Measurements from ENCODE around the gene CFAP77. TPM values are rescaled to one million over a fixed set of nuclear protein-coding genes. Genes with fewer than 3 reads are reported as not detected.

The CFAP77 gene
- total and polyA plus RNA-seq, 7 donors, result not detected

DNA sequence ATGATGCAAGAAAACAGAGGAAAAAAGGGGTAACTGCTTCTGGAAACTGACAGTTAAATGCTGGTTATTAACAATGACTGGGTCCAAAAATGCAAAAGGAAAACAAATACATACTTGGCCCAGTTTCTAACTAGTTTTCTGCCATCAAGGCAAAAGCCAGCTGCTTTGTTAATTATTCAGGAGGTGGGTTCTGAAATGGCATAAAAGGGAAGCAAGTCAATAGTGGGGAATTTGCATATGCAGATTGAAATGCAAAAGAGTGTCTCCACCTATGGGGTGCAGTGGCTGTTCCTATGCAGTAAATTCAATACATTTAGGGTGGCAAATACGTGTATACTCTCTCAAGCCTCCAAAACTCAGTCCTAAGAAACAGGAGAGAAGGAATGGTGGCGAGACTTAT lies 205.8 kb downstream of the CFAP77 start:
- H3K36me3 ChIP-seq (ENCODE audit: insufficient read depth in 1 of 2, low read depth in 1 of 2), result peaks cover 26 to 96% of the 10 kb centered on the region in 2 donors
- no peak overlapping the region for H3K27ac ChIP-seq
- H3K4me1 ChIP-seq, result no peaks in the 10 kb centered on the region
- ATAC-seq (no peak), DNase-seq (no peak)
- no peak overlapping the region for H3K4me3 ChIP-seq
- intact Hi-C loops (cut with DNase I), result loop anchor here in 1 of 2 donors (10.0 kb wide), 1 partner anchor 299 kb away; no protein-coding TSS in a partner anchor
- no peaks in the 10 kb centered on the region for H3K27me3 ChIP-seq (ENCODE audit: insufficient read depth in 3 of 3, low read length in 2 of 3)
- no peaks in the 10 kb centered on the region for H3K9me3 ChIP-seq
- TF ChIP-seq, protein P1, sequence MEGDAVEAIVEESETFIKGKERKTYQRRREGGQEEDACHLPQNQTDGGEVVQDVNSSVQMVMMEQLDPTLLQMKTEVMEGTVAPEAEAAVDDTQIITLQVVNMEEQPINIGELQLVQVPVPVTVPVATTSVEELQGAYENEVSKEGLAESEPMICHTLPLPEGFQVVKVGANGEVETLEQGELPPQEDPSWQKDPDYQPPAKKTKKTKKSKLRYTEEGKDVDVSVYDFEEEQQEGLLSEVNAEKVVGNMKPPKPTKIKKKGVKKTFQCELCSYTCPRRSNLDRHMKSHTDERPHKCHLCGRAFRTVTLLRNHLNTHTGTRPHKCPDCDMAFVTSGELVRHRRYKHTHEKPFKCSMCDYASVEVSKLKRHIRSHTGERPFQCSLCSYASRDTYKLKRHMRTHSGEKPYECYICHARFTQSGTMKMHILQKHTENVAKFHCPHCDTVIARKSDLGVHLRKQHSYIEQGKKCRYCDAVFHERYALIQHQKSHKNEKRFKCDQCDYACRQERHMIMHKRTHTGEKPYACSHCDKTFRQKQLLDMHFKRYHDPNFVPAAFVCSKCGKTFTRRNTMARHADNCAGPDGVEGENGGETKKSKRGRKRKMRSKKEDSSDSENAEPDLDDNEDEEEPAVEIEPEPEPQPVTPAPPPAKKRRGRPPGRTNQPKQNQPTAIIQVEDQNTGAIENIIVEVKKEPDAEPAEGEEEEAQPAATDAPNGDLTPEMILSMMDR (IDR thresholded peaks at IDR 0.05), result no peak
- WGBS, 3 donors, result 89% methylated on average over 2 of the region's 2 CpGs

DNA sequence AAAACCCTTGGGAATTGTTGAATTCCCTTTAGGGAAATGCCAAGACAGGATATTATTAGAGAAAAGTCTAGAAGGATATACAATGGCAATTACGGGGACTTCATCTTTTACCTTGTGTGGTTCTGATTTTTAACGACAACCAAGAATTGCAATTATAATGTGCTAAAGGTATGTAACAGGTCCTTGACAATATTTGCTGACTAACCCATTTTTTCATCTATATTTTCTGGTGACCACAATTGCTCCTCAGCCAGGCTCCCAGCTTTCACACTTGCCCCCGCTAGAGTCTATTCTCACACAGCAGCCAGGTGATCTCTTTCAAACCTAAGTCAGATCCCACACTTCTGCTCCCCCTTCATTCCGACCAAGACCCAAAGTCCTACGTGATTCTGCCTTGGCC lies 206.7 kb downstream of the CFAP77 start:
- Histone ChIP-seq H3K27ac (no peak overlapping the region), H3K4me1 (no peaks in the 10 kb centered on the region), H3K4me3 (no peak overlapping the region), H3K9me3 (no peaks in the 10 kb centered on the region), H3K36me3 (ENCODE audit: insufficient read depth in 1 of 2, low read depth in 1 of 2) (peaks cover 21 to 95% of the 10 kb centered on the region in 2 donors), H3K27me3 (ENCODE audit: insufficient read depth in 3 of 3, low read length in 2 of 3) (no peaks in the 10 kb centered on the region)
- intact Hi-C loops (cut with DNase I), result loop anchor here in 1 of 2 donors (10.0 kb wide), 1 partner anchor 298 kb away; no protein-coding TSS in a partner anchor
- TF ChIP-seq, protein P1 (IDR thresholded peaks at IDR 0.05), result no peak
- no peak for DNase-seq
- no peak for ATAC-seq
- WGBS, 3 donors, result 93 to 97% (median 94%) methylated on average over 5 of the region's 5 CpGs

DNA sequence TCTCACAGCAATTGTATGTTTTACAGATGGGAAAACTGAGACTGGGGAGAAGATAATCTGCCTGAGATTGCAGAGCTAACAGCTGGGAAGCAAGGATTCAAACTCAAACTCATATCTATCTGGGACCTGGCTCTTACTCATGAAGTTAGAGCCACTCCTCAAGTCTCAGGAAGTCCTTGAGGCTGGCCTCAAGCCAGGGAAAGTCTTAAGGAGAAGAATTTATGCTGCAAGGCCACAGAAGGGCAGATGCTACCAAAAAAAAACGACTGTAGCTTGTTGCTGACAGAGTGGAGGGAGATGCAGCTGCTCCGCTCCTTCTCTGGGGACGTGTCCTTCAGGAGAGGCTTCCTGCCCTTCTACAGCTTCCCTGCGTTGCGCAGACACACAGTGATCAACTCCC lies 212.1 kb downstream of the CFAP77 start:
- ATAC-seq (no peak), DNase-seq (no peak)
- Histone ChIP-seq H3K4me1 (no peaks in the 10 kb centered on the region), H3K27me3 (ENCODE audit: insufficient read depth in 3 of 3, low read length in 2 of 3) (no peaks in the 10 kb centered on the region), H3K36me3 (ENCODE audit: insufficient read depth in 1 of 2, low read depth in 1 of 2) (peaks cover 11 to 91% of the 10 kb centered on the region in 2 donors), H3K27ac (no peak overlapping the region), H3K4me3 (no peak overlapping the region), H3K9me3 (no peaks in the 10 kb centered on the region)
- TF ChIP-seq, protein P1 (IDR thresholded peaks at IDR 0.05), result no peak
- 67 to 78% (median 68%) methylated on average over 5 of the region's 5 CpGs for whole genome bisulfite sequencing, 3 donors
- intact Hi-C loops (cut with DNase I), result no loop called here

Other genes with a start within 250 kb of the CFAP77 start
- gene NTNG2, start 248.2 kb upstream of the CFAP77 start, total RNA-seq, result 1 to 10 TPM in 1 of 4 donors, under 1 TPM in 3; 0.20 to 1.3 (median 0.44) TPM
- under 1 TPM; 0.01 to 0.04 (median 0.03) TPM for gene NTNG2, start 248.2 kb upstream of the CFAP77 start, polyA plus RNA-seq
- 10 to 100 TPM; 20.6 to 26.8 (median 22.7) TPM for gene SETX, start 55.2 kb upstream of the CFAP77 start, total RNA-seq
- 10 to 100 TPM; 10.0 to 20.4 (median 19.8) TPM for gene SETX, start 55.2 kb upstream of the CFAP77 start, polyA plus RNA-seq
- gene TTF1, start 3.4 kb upstream of the CFAP77 start, total RNA-seq, result 10 to 100 TPM; 11.1 to 15.3 (median 12.0) TPM
- gene TTF1, start 3.4 kb upstream of the CFAP77 start, polyA plus RNA-seq, result 10 to 100 TPM; 21.5 to 33.8 (median 22.4) TPM
- not detected for gene BARHL1, start 172.4 kb downstream of the CFAP77 start, total RNA-seq
- not detected for gene BARHL1, start 172.4 kb downstream of the CFAP77 start, polyA plus RNA-seq